ENCODE data around the gene LARP1B. TPM values are rescaled to one million over a fixed set of nuclear protein-coding genes. Genes with fewer than 3 reads are reported as not detected.
A peak's percentile ranks its signal among the peaks of the same experiment; 100 is the strongest.
"Not testable (repeated sequence)": the region's sequence is repeated elsewhere in the genome, so short reads cannot be mapped to it uniquely, and the experiment has no call there.

The LARP1B gene
- total and polyA plus RNA-seq, 2 donors: 11.1 to 55.4 TPM

DNA sequence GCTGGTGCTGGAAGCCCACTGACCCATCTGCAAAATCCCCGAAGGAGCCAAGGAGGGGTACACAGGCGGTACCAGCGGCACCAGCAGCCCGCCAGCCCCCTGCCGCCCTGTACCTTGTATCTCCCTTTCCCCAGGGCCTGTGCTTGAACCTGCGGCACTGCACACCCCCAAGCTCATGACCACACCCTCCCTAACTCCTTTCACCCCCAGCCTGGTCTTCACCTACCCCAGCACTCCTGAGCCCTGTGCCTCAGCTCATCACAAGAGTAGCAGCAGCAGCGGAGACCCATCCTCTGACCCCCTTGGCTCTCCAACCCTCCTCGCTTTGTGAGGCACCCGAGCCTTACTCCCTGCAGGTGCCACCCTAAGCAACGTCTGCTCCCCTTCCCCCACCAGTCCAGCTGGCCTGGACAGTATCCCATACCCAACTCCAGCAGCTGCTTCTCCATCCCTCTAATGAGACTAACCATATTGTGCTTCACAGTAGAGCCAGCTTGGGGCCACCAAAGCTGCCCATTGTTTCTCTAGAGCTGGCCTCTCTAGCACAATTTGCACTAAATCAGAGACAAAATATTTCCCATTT lies 94.9 kb downstream of the LARP1B start:
- DNase-seq (ENCODE audit: extremely low spot score): no peak
- 98% methylated on average over 10 of the region's 10 CpGs for WGBS

DNA sequence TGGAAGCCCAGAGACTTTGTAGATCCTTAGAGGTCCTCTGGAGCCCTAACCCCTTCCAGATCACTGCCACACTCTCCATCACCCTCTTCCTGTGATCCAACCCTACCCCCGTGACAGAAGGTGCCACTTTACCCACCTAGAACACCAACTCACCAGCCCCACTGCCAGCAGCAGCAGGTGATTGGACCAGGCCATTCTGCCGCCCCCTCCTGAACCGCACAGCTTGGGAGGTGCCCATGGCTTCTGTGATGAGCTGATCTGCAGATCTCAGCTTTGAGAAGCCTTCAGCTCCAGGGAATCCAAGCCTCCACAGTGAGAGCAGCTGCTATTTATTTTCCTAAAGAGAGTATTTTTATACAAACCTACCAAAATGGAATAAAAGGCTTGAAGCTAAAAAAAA lies 95.4 kb downstream of the LARP1B start:
- H3K27ac ChIP-seq (ENCODE audit: low read depth); DNase-seq (ENCODE audit: extremely low spot score); H3K4me3 ChIP-seq (ENCODE audit: low read depth, low read length); H3K4me1 ChIP-seq (ENCODE audit: insufficient read depth); H3K36me3 ChIP-seq (ENCODE audit: insufficient read depth): not testable (repeated sequence)
- 95% methylated on average over 3 of the region's 3 CpGs for WGBS

More for the DNA sequence above, 94.9 kb downstream of the LARP1B start:
- Histone ChIP-seq H3K27ac (ENCODE audit: low read depth) (no peak overlapping the region), H3K4me1 (ENCODE audit: insufficient read depth) (no peaks in the 10 kb centered on the region), H3K4me3 (ENCODE audit: low read depth, low read length) (no peak overlapping the region), H3K36me3 (ENCODE audit: insufficient read depth) (no peaks in the 10 kb centered on the region)

DNA sequence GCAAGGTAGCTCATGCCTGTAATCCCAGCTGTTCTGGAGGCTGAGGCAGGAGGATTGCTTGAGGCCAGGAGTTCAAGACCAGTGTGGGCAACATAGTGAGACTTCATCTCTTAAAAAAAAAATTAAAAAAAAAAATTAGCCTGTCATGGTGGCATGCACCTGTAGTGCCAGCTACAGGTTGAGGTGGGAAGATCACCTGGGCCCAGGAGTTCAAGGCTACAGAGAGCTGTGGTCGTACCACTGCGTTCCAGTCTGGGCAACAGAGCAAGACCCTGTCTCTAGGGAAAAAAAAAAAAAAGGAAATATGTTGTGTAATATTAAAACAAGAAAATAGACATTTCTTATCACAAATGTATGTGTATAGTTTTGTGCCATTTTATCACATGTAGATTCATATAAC lies 97.8 kb downstream of the LARP1B start:
- no peak for DNase-seq (ENCODE audit: extremely low spot score)
- Histone ChIP-seq H3K4me3 (ENCODE audit: low read depth, low read length) (no peak overlapping the region), H3K27ac (ENCODE audit: low read depth) (no peak overlapping the region), H3K4me1 (ENCODE audit: insufficient read depth) (no peaks in the 10 kb centered on the region), H3K36me3 (ENCODE audit: insufficient read depth) (no peaks in the 10 kb centered on the region)
- 98% methylated on average over 2 of the region's 2 CpGs for WGBS

DNA sequence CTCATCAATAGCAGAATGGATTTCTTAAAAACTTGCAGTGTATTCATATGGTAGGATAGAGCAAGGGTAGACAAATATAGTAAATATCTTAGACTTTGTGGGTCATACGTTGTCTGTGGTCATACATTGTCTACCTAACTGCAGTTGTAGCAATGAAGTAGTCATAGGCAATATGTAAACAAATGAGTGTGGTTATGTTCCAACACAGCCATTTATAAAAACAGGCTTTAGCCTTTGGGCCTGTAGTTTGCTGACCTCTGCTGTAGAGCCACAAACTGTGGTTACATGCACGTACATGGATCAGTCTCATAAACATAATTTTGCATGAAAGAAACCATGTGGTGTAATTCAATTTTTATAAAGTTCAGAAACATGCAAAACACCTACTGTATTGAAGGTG lies 98.9 kb downstream of the LARP1B start:
- WGBS: 44% methylated on average over 2 of the region's 2 CpGs
- Histone ChIP-seq H3K4me1 (ENCODE audit: insufficient read depth) (no peaks in the 10 kb centered on the region), H3K27ac (ENCODE audit: low read depth) (no peak overlapping the region), H3K36me3 (ENCODE audit: insufficient read depth) (no peaks in the 10 kb centered on the region), H3K4me3 (ENCODE audit: low read depth, low read length) (no peak overlapping the region)
- DNase-seq (ENCODE audit: extremely low spot score): no peak

DNA sequence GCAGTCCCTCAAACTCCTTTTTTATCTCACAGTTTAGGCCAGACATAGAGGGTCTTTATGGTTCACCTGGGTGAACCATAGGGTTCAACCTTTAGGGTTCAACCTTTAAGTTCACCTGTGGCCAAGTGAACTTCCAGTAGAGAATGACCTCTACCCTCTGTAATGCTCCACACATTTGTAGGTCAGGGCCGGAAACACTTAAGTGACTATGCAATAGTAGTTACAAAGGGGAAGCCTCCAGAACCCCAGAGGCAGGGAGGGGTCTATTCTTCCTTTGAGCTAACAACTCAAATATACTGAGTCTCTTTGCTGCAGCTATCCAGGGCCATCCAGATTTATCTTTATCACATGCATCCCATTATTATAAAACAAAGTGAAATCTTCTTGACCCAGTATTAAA lies 100.0 kb downstream of the LARP1B start:
- no peak overlapping the region for H3K4me3 ChIP-seq (ENCODE audit: low read depth, low read length)
- 96% methylated on average over 1 of the region's 1 CpG for WGBS
- H3K36me3 ChIP-seq (ENCODE audit: insufficient read depth): no peaks in the 10 kb centered on the region
- no peaks in the 10 kb centered on the region for H3K4me1 ChIP-seq (ENCODE audit: insufficient read depth)
- DNase-seq (ENCODE audit: extremely low spot score): no peak
- H3K27ac ChIP-seq (ENCODE audit: low read depth): no peak overlapping the region

DNA sequence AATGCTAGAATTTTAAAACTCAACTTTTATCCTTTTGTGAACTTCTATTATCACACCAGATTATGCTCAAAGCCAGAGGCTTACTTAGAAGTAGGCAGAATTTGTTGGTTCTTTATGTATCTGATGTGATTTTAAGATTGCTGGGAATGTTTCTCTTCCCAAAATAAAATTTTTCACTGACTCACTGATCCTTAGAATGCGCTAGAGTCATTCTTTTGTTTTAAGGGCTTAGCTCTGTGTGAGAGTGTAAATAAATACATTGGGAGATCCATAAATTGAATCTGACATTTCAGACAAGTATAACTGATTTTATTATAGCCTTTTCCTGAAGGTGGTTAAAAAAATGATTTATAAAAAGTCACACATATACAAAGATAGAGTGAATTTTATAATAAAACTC lies 101.3 kb downstream of the LARP1B start:
- Histone ChIP-seq H3K4me1 (ENCODE audit: insufficient read depth) (no peaks in the 10 kb centered on the region), H3K4me3 (ENCODE audit: low read depth, low read length) (no peak overlapping the region), H3K36me3 (ENCODE audit: insufficient read depth) (no peaks in the 10 kb centered on the region), H3K27ac (ENCODE audit: low read depth) (no peak overlapping the region)
- DNase-seq (ENCODE audit: extremely low spot score): no peak
- WGBS: 84% methylated on average over 1 of the region's 1 CpG

DNA sequence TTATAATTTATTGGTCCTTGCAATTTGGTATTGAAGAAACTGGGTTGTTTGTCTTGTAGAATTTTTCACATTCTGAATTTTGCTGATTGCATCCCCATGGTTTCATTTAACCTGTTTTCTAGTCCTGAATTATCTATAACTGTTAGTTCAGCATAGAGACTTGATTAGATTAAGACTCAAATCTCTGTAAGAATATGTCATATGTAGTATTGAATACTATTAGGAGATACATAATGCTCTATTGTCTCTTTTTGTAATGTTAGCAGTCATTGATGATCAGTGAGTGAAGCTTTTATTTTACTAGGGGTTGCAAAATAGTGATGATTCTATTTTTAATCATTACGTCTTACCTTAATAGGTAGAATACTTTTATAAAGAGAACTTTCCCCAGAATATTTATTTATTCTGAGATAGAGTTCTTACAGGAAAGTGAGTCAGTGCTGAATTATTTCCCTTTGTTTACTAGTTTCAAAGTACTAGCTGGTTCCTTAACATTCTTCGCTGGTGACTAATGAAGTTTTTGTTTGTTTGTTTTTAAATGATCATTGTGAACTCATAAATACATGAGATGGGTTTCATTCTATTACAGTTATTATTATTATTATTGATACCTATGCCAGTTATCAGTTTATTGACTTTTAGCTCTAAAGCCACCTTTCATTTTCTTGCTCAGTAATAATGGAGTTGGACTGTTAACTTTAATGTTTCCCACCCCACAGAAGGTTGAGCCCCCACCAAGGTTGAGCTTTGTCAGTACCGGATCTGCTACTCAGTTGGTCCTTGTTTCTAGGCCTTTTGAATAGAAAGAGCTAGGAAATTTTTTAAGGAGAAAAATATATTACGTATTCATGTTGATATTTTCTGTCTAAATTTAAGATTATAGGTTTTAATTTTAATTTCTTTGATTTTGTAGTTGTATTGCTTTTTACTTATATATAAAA lies 102.3 kb downstream of the LARP1B start:
- Histone ChIP-seq H3K27ac (ENCODE audit: low read depth) (no peak overlapping the region), H3K4me3 (ENCODE audit: low read depth, low read length) (no peak overlapping the region), H3K4me1 (ENCODE audit: insufficient read depth) (no peaks in the 10 kb centered on the region), H3K36me3 (ENCODE audit: insufficient read depth) (no peaks in the 10 kb centered on the region)
- DNase-seq (ENCODE audit: extremely low spot score): no peak
- WGBS: 71% methylated on average over 4 of the region's 4 CpGs

DNA sequence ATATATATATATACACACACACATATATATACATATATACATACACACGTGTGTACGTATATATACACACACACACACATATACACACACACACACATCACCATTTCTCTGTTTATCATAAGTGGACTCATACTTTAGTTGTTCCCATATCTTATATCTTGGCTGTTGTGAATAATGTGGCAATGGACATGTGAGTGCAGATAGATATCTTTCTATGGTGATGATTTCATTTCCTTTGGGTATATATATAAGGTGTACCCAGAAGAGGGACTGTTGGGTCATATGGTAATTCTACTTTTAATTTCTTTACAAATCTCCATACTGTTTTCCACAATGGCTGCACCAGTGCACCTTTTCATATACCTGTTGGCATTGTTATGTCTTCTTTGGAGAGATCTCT lies 105.9 kb downstream of the LARP1B start:
- no peak overlapping the region for H3K4me3 ChIP-seq (ENCODE audit: low read depth, low read length)
- no peak overlapping the region for H3K27ac ChIP-seq (ENCODE audit: low read depth)
- DNase-seq (ENCODE audit: extremely low spot score): no peak
- no peaks in the 10 kb centered on the region for H3K4me1 ChIP-seq (ENCODE audit: insufficient read depth)
- WGBS: 93% methylated on average over 2 of the region's 2 CpGs
- no peaks in the 10 kb centered on the region for H3K36me3 ChIP-seq (ENCODE audit: insufficient read depth)

DNA sequence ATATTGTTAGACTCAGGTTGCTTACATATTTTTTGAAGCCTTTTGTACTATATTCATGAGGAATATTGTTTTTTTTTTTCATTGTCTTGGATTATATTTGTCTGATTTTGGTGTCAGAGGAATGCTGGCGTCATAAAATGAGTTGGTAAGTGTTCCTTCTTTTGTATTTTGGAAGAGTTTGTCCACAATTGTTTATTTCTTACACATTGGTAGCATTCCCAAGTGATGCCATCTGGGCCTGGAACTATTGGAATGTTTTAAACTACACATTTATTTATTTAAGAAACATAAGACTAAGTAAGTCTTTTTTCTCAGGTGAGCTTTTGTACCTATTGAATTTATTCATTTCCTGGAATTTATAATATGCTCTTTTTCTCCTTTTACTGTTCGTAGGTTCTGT lies 107.6 kb downstream of the LARP1B start:
- Histone ChIP-seq H3K27ac (ENCODE audit: low read depth) (no peak overlapping the region), H3K4me1 (ENCODE audit: insufficient read depth) (no peaks in the 10 kb centered on the region), H3K4me3 (ENCODE audit: low read depth, low read length) (no peak overlapping the region), H3K36me3 (ENCODE audit: insufficient read depth) (no peaks in the 10 kb centered on the region)
- WGBS: 95% methylated on average over 2 of the region's 2 CpGs
- DNase-seq (ENCODE audit: extremely low spot score): no peak

DNA sequence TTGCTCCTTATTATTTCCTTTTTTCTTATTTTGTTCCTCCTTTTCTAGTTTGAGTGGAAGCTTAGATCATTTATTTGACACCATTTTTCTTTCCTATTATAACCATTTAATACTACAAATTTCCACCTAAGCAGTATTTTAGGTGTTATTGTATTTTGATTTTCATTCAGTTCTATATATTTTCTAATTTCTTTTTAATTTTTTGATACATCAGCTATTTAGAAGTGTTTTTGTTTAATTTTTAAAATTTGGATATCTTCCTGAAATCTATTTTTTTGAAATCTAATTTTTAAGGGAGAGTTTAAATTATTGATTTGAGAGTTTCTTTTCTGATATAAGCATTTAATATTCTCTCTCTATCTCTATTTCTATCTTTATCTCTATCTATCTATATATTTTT lies 108.1 kb downstream of the LARP1B start:
- H3K36me3 ChIP-seq (ENCODE audit: insufficient read depth): no peaks in the 10 kb centered on the region
- H3K27ac ChIP-seq (ENCODE audit: low read depth): no peak overlapping the region
- H3K4me3 ChIP-seq (ENCODE audit: low read depth, low read length): no peak overlapping the region
- no peaks in the 10 kb centered on the region for H3K4me1 ChIP-seq (ENCODE audit: insufficient read depth)
- no peak for DNase-seq (ENCODE audit: extremely low spot score)

DNA sequence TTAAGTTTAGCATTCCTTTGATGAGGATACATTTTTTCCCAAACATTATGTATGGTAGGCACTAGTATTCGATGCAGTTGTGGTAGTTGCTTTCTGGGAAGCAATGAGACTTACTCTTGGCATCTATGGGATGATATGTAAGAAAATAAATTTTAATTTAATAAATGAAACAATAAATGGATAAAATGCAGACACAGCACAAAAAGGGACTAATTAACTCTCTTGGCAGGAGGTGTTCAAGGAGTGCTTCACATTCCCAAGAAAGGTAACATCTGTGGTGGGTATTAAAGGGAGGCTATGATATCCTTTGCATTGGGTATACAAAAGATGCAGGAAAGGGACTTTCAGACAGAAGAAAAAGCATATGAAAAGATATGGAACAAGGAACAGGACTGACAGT lies 115.5 kb downstream of the LARP1B start:
- Histone ChIP-seq H3K36me3 (ENCODE audit: insufficient read depth) (no peaks in the 10 kb centered on the region), H3K4me1 (ENCODE audit: insufficient read depth) (no peaks in the 10 kb centered on the region), H3K27ac (ENCODE audit: low read depth) (no peak overlapping the region), H3K4me3 (ENCODE audit: low read depth, low read length) (no peak overlapping the region)
- 99% methylated on average over 1 of the region's 1 CpG for WGBS
- DNase-seq (ENCODE audit: extremely low spot score): no peak

DNA sequence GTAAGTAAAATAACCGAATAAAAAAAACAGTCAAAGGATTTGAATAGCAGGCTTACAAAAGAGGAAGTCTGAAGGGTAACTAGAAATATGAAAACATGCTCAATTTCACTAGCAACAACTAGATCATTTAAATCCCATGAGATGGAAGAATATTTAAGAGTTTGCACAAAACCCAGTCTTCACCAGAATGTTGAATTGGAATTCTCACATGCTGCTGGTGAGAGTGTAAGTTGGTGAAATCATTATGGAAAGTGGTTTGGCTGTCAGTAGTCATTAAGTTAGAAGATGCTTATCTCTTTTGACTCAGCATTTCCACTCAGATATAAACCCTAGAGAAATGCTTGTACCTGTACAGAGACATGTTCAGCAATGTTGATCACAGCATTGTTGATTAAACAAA lies 116.4 kb downstream of the LARP1B start:
- WGBS: 85% methylated on average over 1 of the region's 1 CpG
- no peak overlapping the region for H3K27ac ChIP-seq (ENCODE audit: low read depth)
- DNase-seq (ENCODE audit: extremely low spot score): no peak
- no peaks in the 10 kb centered on the region for H3K36me3 ChIP-seq (ENCODE audit: insufficient read depth)
- H3K4me1 ChIP-seq (ENCODE audit: insufficient read depth): no peaks in the 10 kb centered on the region
- no peak overlapping the region for H3K4me3 ChIP-seq (ENCODE audit: low read depth, low read length)

DNA sequence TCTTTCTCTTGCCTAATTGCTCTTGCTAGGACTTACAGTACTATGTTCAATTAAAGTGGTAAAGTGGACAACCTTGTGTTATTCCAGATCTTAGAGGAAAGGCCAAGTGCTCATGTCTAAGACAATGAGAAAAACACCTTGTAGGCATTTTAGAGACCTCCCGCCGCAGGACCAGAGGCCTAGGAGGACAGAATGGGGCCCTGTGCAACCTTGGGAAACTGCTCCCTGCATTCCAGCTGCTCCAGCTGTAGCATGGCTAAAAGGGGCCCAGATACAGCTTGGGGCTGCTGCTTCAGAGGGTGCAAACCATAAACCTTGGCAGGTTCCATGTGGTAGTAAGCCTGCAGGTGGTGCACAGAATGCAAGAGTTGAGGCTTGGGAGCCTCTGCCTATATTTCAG lies 125.5 kb downstream of the LARP1B start:
- 97% methylated on average over 2 of the region's 2 CpGs for WGBS
- Histone ChIP-seq H3K36me3 (ENCODE audit: insufficient read depth) (no peaks in the 10 kb centered on the region), H3K27ac (ENCODE audit: low read depth) (no peak overlapping the region), H3K4me3 (ENCODE audit: low read depth, low read length) (no peak overlapping the region), H3K4me1 (ENCODE audit: insufficient read depth) (no peaks in the 10 kb centered on the region)
- no peak for DNase-seq (ENCODE audit: extremely low spot score)

DNA sequence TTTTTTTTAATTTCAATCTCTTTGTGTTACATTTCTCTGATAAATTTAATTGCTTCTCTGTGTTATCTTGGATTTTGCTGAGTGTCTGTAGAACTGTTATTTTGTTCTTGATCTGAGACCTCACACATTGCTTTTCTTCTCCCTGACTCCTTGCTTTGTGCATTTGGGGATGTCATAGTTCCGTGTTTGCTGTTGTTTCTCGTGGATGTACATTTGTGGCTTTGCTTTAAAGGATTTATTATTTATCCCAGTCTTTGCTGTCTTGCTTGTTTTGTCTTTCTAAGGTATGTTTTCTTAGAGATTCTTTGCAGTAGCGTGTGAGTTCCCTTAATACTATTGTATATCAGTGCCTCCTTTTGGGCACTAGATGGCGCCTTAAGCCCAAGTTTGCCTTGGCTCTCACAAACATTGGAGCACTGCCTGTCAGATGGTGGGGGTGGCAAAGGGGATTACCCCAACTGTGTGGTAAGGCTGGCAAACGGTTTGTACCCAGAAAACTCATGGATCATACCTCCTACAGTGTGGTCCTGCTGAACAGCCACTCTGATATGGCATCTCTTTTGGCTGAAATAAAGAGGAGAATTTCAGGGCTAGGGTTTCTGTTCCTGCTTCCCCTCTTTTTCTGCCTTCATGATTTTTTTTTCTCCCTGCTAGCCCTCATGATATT lies 130.1 kb downstream of the LARP1B start:
- Histone ChIP-seq H3K4me1 (ENCODE audit: insufficient read depth) (no peaks in the 10 kb centered on the region), H3K36me3 (ENCODE audit: insufficient read depth) (no peaks in the 10 kb centered on the region), H3K4me3 (ENCODE audit: low read depth, low read length) (no peak overlapping the region), H3K27ac (ENCODE audit: low read depth) (no peak overlapping the region)
- 9% methylated on average over 5 of the region's 5 CpGs for WGBS
- peak; percentile 43 for DNase-seq (ENCODE audit: extremely low spot score)
